HG03354 (cell line): ENCODE results near the gene NDUFS7.

Source experiments
- ATAC-seq: cut with Tn5 transposase; IDR thresholded peaks from one replicate; pipeline ENCODE4 v1.9.1; 2021; ENCODE audit warnings: mild to moderate bottlenecking; ENCODE audit not compliant: unreplicated experiment, poor library complexity, severe bottlenecking

Gene NDUFS7

GRCh38 chr19:1363599-1363998, 20.1 kb upstream of the NDUFS7 start:
- no peak for ATAC-seq

- ATAC-seq: no peak
Observed at GRCh38 chr19:1364070-1364704, 19.5 kb upstream of the NDUFS7 start.

- no peak for ATAC-seq
Observed at GRCh38 chr19:1365319-1366269, 18.1 kb upstream of the NDUFS7 start.

GRCh38 chr19:1366296-1366695, 17.4 kb upstream of the NDUFS7 start:
- ATAC-seq: no peak

GRCh38 chr19:1366899-1367870, 16.5 kb upstream of the NDUFS7 start:
- ATAC-seq: no peak

GRCh38 chr19:1369214-1369805, 14.4 kb upstream of the NDUFS7 start:
- ATAC-seq: no peak

GRCh38 chr19:1370579-1371361, 12.9 kb upstream of the NDUFS7 start:
- ATAC-seq: no peak

GRCh38 chr19:1373042-1373533, 10.6 kb upstream of the NDUFS7 start:
- no peak for ATAC-seq

GRCh38 chr19:1373534-1374249, 10.0 kb upstream of the NDUFS7 start:
- no peak for ATAC-seq

- no peak for ATAC-seq
Observed at GRCh38 chr19:1374250-1374577, 9.5 kb upstream of the NDUFS7 start.

GRCh38 chr19:1376415-1376805, 7.3 kb upstream of the NDUFS7 start:
- no peak for ATAC-seq

GRCh38 chr19:1377176-1377964, 6.3 kb upstream of the NDUFS7 start:
- ATAC-seq: no peak

- ATAC-seq: no peak
Observed at GRCh38 chr19:1377965-1378785, 5.5 kb upstream of the NDUFS7 start.

- no peak for ATAC-seq
Observed at GRCh38 chr19:1379126-1379905, 4.4 kb upstream of the NDUFS7 start.

- no peak for ATAC-seq
Observed at GRCh38 chr19:1379961-1380489, 3.7 kb upstream of the NDUFS7 start.

- ATAC-seq: no peak
Observed at GRCh38 chr19:1382250-1382649, 1.5 kb upstream of the NDUFS7 start.
